GDM1 (cell line): ENCODE results near the gene PABPN1L.

Experiments
- DNase-seq: peaks from one replicate; lab custom pipeline; 2025; lab: John Stamatoyannopoulos, UW

The PABPN1L gene

DNA sequence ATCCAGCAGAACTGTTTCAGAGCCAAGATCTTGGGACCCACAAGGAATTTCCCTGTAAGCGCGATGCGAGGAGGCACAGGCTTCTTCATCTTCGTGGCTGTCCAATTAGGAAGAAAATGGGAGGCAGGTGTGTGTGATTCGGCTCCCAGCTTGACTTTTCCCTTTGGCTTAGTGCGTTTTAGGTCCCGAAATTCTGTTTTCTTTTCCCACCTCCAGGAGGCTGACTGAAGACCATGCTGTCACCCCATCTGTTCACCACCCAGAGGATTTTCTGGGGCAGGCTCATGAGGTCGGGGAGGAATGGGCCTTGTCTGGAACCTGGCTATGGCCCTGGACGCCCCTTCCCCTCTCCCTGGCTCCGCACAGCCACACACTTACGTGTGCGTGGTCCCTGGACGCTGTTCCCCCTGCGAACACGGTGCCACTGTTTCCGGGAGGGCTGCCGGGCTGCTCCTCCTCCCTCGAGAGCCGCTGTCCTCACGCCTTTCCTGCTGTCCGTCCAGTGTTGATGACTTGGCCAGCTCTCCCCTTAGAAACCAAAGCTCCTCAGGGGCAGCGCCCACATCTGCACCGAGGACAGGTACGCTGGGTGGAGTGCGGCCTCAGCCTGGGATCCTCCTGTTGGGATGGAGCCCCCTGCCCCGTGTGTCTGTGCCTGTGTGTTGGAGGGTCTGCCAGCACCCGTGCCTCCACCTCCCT is 2.7 kb upstream of the PABPN1L start:
- DNase-seq: no peak

DNA sequence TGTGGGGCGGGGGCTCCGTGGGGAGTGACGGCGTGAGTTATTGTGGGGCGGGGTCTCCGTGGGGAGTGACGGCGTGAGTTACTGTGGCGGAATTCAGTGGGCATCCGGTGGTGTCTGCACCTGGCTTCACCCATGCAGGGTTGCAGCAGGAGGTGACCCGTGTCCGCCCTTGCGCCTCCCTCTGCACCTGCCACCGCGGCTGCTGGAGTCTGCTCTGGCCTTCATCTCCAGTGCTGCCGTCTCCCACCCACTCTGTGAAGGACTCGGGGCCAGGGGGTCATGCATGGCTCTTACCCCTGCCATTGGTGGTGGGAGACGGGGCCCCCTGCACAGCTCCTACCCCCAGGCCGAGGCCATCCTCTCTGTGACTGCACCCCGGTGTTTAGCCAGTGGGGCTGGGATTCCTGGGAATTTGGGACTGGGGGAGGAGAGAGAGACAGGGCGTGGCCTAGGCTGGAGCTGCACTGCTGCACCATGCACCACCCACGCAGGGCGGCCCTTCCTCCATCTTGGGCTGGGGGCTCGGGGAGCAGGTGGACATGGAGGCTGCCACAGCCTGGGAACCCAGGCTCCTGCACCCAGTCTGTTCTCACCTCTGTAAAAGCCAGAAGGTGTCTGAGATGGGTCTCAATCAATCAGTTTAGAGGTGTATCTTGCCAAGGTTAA is 1.3 kb upstream of the PABPN1L start:
- DNase-seq: no peak

DNA sequence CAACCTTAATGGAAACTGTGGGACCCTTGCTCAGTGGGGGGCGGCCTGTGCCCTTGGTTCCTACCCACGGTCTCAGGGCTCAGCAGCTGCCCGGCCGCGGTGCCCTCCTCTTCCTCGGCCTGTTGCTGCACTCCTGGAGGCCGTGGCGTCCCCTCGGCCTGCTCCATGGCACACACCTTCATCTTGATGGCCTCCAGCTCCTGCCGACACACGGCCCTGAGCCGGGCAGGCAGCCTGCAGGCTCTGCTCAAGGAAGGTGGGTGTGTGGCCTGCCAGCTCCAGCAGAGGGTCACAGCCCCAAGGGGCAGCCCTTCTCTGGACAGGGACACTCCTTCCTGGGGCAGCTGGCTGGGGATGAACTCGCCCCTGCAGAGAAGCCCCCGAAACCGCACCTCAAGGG is 718 bp downstream of the PABPN1L start:
- no peak for DNase-seq

DNA sequence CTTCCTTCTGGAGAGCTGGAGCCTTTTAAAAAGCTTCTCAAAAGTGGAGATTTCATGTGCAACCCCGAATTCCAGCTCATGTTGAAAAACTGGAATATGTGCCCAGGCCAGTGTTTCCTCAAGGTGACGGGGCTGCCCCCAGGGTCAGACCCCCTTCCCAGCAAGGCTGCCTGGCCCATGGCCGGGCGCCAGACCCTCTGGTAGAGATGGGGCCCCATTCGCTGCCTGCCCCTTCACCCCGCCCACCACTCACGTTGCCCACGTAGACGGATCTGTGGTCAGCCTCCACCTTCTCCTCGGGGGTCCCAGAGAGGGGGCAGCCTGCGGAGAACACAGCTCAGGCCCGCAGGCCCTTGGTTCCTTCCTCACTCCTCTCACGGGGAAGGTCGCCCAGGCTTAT is 1.1 kb downstream of the PABPN1L start:
- no peak for DNase-seq

DNA sequence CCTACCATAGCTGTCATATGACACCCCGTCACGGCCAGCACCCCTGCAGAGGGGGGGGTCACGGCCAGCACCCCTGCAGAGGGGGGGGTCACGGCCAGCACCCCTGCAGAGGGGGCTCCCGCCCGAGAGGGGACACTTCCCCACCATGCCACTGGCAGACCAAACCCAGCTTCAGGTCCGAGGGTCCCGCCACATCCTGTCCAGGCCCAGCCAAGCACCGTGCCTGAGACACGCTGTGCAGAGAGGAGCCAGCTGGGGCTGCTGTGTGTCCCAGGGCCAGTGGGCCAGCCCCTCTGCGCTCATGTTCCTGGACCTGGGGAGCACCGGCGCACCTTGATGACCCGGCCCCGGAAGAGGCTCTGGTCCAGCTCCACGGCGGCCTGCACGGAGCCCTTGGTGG is 1.9 kb downstream of the PABPN1L start:
- no peak for DNase-seq

DNA sequence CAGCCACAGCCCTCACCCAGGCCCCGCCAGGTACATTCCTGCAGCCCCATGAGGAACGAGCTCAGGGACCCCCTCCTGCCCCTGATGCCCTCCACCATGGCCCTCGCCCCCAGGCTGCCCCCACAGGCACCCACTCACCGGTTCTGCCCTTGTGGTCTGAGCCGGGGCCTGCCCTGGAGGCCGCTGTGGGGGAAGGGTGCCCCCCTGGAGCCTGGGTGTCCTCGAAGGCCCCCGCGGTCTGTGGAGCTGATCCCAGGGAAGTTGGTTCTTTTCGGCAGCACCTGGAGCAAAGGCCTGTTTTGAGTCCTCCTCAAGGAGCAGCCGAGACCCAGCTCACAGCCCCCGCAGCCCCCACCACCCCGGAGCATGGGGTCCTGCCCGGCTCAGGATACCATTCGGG is 2.4 kb downstream of the PABPN1L start:
- DNase-seq: no peak

DNA sequence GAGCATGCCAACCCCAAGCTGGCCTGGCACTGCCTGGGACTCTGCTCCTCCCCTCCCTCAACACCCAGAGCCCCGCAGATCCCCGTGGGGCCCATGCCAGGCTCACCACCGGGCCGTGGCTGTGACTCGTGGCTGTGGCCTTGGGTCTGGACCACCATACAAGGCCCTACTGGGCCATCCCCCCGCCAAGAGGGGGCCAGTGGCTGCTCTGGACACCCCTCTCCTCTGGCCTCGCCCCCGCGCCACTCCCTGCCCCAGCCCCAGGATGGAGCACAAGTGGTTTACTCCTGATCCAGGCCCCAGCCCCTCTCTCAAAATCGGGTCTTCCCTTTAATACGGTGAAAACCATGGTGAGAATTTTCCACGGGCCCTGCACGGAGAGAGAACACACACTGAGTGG is 3.0 kb downstream of the PABPN1L start:
- no peak for DNase-seq

DNA sequence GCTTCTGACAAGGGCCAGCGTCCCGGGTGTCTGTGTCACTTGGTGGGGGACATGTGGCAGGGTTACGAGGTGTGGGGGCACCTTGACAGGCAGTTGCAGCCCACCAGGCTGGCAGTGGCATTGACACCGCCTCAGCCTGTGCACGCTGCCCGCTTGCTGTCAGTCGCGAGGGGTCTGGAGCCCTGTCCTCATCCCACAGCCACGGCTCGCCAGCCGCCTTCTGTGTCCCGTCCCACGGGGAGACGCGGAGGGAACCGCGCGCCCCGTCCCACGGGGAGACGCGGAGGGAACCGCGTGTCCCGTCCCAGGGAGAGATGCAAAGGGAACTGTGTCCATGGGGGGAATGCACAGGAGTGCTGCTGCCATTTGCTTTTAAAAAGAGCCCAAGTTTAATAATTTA is 3.5 kb downstream of the PABPN1L start:
- no peak for DNase-seq

DNA sequence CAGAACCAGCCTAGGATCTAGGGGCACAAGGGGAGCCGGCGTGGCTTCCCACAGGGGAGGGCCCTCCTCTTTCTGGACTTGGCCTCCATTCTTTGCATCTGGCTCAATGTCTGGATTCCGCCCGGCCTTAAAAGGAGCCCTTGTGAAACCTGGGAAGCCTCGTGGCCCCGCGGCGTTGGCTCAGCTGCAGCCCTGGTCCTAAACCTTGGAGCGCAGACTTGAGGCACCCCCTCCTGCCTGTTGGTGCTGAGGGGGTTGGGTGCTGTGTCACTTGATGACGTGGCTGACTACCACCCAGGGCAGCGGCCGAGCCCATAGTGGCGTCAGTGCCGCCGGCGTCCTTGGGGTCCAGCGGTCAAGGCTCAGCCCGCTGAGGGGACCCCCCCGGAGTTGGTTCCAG is 5.1 kb downstream of the PABPN1L start:
- DNase-seq: no peak

DNA sequence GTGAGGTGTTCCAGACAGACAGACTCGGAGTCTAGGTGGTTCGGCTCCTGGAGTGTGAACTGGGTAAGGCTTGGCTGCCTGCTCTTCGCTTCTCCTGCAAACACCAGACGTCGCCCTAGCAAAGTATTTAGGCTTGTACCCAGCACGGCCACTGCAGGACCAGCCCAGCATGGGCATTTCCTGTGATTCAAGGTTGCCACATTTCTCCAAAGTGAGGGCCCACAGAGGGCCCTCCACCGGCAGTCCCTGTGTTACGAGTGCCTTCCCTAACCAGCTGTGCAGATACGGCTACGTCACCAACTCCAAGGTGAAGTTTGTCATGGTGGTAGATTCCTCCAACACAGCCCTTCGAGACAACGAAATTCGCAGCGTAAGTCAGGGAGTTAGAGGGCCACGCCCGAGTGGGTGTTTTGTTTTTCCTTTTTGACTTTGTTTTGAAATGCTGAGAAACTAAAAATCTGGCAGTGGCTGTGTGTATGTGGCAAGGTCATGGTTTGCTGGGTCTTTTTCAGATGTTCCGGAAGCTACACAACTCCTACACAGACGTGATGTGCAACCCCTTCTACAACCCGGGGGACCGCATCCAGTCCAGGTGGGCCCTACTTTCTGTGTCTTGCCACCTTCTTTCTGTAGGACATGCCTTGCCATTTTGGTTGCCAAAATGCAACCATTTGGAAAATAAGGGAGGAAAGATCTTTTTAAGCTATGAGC is 6.9 kb downstream of the PABPN1L start:
- no peak for DNase-seq

DNA sequence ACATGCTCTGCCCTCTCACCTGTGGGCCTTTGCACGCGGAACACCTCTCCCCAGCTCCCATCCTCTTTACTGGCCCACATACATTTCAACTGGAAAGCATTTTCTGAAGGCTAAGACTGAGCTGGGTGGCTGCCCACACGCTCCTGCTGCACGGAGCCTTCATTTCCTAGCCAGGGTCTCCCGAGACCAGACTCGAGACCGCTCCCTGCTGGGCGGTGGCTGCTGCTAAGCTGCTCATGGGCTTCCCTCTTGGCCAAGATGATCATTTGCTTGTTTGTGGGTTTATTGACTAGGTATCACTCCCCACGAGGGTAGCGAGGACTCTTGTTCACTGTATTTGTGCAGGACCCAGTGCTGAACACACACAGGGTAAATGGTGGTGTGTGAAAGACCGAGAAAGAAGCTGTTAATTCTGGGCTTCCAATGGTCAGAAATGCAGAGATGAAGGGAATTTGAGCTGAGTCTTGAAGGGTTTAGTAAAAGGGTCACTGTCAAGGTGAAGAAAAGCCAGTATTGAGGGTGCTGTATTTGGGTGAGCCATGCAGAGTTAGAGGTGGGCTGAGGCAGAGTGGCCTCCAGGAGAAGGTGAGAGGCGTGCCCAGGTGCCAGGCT is 8.6 kb downstream of the PABPN1L start:
- DNase-seq: peak; percentile 46

DNA sequence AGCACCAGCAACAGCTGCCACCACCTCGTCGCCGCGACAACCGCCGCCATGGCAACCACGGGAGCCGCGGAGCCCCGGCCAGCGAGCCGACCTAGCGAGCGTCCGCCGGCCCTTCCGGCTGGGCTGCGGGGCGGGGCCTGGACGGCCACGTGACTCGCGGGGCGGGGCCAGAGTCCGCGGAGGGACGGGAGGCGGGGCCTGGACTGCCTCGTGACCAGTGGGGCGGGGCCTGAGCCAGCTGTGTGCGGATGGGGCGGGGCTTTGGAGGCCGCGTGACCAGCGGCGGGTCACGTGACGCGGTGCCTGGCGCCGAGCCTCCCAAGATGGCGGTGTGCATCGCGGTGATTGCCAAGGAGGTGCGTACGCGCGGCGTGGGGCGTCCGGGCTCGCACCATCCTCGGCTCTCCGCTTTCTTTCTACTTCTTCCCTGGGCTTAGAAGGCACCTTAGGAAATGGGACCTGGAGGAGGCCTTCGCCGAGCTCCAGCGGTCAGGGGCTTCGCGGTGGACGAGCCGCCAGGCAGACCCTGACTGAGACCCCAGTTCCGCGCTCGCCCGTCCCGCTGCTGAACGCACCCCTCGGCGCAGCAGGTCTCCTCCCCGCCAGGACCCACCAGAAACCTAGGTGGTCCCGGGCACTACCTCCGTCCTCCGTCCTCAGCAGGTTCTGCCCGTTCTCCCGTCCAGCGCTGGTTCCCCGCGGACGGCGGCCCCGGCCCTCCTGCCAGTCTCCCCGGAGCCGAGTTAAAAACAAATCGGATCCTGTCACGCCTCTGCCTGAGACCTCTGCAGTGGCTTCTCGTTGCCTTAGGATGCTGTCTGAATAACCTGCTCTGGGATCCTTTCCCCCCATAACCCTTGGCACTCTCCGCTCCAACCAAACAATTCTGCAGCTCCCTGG is 9.4 kb downstream of the PABPN1L start, which contains the start of the genes GALNS and TRAPPC2L:
GALNS (minus strand) TSS at position 120 of the 900 bp plus-strand sequence; CDS start at position 50, 70 bp downstream.
TRAPPC2L (plus strand) TSS at position 300 of the 900 bp plus-strand sequence; CDS start at position 324, 24 bp downstream.
- peak; percentile 93 for DNase-seq

DNA sequence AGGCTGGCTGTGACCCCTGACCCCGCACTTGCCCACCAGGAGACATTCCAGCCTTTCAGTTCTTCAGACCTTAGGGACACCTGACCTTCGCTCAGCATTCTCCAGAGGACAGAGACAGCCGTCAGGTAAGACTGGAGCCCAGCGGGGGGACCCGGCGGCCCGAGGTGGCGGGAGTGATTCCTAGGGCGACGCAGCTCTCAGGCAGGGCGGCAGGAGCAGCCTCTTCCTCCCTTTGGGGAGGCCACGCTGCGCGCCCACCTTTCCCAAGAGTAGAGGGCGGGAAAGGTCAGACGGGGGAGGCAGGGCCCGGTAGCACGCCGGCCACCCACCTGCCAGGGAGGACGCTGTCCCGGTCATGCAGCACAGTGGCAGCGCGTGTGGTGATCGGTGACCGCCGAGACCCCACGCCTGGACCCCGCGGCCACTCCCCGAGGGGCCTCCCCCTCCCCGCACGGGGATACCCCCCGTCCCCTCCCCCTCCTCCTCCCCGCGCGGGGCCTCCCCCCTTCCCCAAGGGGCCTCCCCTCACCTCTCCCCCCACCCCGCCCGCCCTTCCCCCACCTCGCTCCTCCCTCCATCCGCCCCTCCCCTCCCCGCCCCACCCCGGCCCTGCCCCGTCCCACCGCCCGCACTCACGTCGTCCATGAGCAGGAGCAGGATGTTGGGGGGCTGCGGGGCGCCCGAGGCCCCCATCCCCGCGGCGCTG is 10.2 kb downstream of the PABPN1L start:
- DNase-seq: no peak

DNA sequence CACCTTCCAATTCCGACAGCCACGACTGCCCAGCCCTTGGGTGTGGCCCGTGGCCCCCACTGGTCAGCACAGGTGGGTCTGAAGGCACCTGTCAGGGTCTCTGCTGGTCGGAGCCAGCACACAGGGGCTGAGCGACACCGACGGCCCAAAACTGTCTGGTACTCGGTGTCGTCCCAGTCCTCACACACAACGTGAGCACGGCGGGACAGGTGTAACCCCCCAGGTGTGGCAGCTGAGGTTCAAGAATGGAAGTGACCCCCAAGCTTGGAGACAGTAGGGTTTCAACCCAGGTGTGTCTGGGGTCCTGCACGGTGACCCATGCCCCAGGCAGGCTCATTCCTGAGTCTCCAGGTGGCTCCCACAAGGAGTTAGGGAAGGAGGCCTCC is 10.7 kb downstream of the PABPN1L start:
- DNase-seq: no peak

DNA sequence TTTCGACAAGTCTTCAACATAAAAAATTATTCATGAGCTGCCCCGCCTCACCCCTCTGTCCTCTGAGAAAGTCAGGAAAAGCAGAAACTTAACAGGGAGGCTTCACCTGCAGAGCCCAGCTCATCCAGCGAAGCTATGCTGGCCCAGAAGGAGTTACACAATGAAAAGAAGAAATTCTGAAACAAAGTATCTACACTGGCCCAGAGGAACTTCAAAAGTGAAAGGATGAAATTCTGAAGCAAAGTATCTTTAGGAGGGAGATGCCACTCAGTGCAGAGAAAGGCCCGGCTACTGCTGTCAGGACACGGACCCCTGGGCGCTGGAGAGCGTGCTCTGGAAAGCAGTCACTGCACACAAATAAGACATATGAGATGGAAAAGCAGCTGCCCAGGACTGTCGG is 11.3 kb downstream of the PABPN1L start:
- DNase-seq: no peak

DNA sequence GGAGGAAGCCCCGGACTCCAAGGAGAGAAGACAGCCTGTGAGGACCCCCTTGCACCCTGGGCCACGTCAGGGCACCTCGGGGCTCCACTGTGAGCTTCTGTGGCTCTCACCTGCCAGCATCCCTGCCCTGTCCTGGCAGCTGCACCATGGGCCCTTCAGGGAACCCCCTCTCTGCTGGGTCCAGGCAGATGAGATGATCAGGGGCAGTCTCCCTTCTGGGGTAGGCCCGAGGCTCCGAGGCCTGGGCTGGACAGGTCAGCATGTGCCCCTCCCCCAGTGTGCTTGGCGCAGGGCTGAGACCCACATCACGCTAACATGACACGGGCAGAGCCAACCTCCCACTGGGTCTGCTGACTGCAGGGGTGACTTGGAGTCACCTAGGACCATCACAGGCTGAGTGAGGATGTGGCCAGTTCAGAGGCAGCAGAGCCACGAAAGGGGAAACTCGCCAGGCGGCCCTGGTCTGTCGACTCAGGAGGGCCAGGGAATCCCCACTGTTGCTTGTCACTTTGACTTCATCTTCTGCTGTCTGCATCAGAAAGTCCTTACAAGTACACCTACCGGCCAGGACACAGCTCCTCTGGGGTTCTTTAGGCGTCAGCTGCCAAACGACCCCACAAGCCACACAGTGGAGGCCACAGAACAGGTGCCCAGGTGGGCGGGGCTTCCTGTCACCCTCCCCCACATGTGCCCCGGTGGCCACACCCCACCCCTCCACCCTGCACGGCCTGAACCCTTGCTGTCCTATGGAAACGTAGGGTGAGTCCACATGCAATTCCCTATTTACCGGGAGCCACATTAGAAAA is 12.0 kb downstream of the PABPN1L start:
- DNase-seq: no peak

DNA sequence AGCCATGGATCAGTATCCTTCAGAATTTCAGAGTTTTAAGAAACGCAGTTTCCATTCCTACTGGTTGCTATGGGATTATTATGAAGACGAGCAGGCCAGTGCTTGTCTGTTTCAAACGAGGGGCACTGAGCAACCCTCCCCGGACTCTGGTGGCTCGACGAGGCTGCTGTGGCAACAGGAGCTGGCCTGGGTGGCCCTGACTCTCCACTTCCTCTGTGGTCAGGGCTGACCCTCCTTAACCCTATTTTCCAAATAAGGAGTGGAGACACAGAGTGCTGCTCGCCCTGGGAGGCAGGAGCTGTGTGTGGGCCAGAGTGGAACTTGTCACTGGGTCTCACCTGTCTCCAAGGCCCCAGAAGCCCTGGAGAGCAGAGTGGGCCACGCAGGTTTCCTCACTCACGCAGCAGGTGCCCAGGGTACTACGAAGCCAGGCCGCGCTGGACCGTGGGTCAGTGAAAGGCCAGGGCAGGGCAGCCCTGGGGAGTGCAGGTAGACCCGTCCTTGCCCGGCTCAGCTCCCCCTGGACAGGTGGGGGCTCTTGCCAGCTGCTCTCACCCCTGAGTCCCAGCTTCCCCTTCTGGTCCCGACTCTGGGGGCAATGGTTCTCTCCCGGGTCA is 13.0 kb downstream of the PABPN1L start:
- no peak for DNase-seq

DNA sequence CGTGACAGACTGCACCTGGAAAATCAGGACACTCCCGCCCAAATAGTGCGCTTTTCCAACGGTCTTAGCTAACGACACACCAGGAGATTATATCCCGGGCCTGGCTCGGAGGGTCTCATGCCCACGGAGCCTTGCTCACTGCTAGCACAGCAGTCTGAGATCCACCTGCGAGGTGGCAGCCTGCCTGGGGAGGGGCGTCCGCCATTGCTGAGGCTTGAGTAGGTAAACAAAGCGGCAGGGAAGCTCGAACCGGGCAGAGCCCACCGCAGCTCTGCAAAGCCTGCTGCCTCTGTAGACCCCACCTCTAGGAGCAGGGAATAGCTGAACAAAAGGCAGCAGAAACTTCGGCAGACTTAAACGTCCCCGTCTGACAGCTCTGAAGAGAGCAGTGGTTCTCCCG is 14.8 kb downstream of the PABPN1L start:
- DNase-seq: no peak

DNA sequence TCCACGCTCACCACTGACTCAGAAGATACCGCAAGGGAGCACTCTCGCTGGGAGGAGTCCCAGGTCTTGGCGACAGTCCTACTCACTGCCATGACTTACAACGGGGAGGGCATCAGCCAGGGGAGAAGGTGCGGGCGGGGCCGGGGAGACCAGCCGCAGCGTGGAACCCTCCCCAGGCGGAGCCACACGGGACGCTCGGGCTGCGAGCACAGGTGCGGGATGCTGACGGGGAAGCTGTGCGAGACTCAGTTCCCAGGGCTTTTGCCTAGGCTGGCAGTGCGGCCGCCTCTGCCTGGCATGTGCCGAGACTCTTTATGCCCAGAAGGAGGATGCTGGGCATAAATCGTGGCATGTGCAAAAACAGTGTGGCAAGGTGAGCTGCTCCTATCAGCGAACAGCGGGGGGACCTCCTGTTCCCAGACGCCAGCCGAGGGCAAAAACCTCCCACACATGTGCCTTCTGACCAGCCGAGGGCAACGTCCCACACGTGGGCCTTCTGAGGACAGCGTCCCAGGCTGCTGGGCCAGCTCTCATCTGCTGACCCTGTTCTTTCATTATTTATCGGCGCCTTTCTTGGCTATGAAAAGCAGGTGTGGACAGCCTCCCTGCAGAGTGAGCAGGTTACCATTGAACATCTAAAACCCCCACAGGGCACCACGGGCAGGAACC is 15.8 kb downstream of the PABPN1L start:
- no peak for DNase-seq
